Liver (tissue), 9 donors: ENCODE measurements around the gene USP9X. TPM values are rescaled to one million over a fixed set of nuclear protein-coding genes. Genes with fewer than 3 reads are reported as not detected.

Experiments
- DNase-seq: peaks from one replicate; pipeline ENCODE4 v3.0.0-alpha.2; 2017; ENCODE audit warnings: low spot score
- H3K27ac ChIP-seq, 2 donors: one replicate each; pipeline ENCODE4 v1.7.0; 2013; ENCODE audit warnings: inconsistent platforms in 2 of 2, low read length in 2 of 2, control low read depth in 1 of 2, low read depth in 1 of 2, mild to moderate bottlenecking in 1 of 2
- H3K27me3 ChIP-seq, 4 donors: one replicate each; pipeline versions ENCODE4 v1.6.1 to v1.7.0; 2013; ENCODE audit warnings: low read length in 3 of 4, inconsistent platforms in 1 of 4, mild to moderate bottlenecking in 1 of 4, moderate library complexity in 1 of 4; ENCODE audit not compliant: control insufficient read depth in 4 of 4, insufficient read depth in 4 of 4
- H3K36me3 ChIP-seq, 4 donors: one replicate each; pipeline versions ENCODE4 v1.6.1 to v1.7.0; 2013; ENCODE audit warnings: low read length in 3 of 4, mild to moderate bottlenecking in 3 of 4, low read depth in 1 of 4, moderate library complexity in 1 of 4; ENCODE audit not compliant: control insufficient read depth in 4 of 4, insufficient read depth in 3 of 4
- H3K4me1 ChIP-seq, 4 donors: one replicate each; pipeline versions ENCODE4 v1.6.1 to v1.7.0; 2013; ENCODE audit warnings: low read length in 3 of 4, mild to moderate bottlenecking in 3 of 4, moderate library complexity in 1 of 4; ENCODE audit not compliant: control insufficient read depth in 4 of 4, insufficient read depth in 4 of 4
- H3K4me3 ChIP-seq, 3 donors: one replicate each; pipeline versions ENCODE4 v1.6.1 to v1.7.0; 2013; ENCODE audit warnings: low read length in 3 of 3, control low read depth in 1 of 3, low read depth in 1 of 3, mild to moderate bottlenecking in 1 of 3
- H3K9ac ChIP-seq, 2 donors: one replicate each; pipeline ENCODE4 v1.7.0; 2013; ENCODE audit warnings: low read length in 2 of 2, mild to moderate bottlenecking in 2 of 2, moderate library complexity in 2 of 2, control low read depth in 1 of 2, low read depth in 1 of 2
- H3K9me3 ChIP-seq, 4 donors: one replicate each; pipeline versions ENCODE4 v1.6.1 to v1.7.0; 2013; ENCODE audit warnings: low read length in 3 of 4; ENCODE audit not compliant: control insufficient read depth in 4 of 4
- EGR1 ChIP-seq, 2 donors: IDR thresholded peaks; 2 replicates each; pipeline ENCODE4 v1.6.1; 2016 to 2018; ENCODE audit warnings: antibody characterized with exemption in 2 of 2, low read depth in 2 of 2
- FOXA1 ChIP-seq: IDR thresholded peaks from 2 replicates; pipeline ENCODE4 v1.6.1; 2016; ENCODE audit warnings: antibody characterized with exemption
- FOXA2 ChIP-seq: IDR thresholded peaks from 2 replicates; pipeline ENCODE4 v1.6.1; 2016; ENCODE audit warnings: antibody characterized with exemption
- GABPA ChIP-seq, 2 donors: IDR thresholded peaks in 1 of 2; conservative IDR thresholded peaks in 1 of 2; 2 replicates each; pipeline ENCODE4 v1.6.1; 2016; ENCODE audit warnings: antibody characterized with exemption in 2 of 2, mild to moderate bottlenecking in 1 of 2, moderate library complexity in 1 of 2
- HNF4A ChIP-seq, 2 donors: conservative IDR thresholded peaks; 2 replicates each; pipeline ENCODE4 v1.6.1; 2016; ENCODE audit warnings: antibody characterized with exemption in 2 of 2, mild to moderate bottlenecking in 2 of 2
- HNF4G ChIP-seq: IDR thresholded peaks from 2 replicates; pipeline ENCODE4 v1.6.1; 2016; ENCODE audit warnings: antibody characterized with exemption
- JUND ChIP-seq, 2 donors: IDR thresholded peaks; 2 replicates each; pipeline ENCODE4 v1.6.1; 2016; ENCODE audit warnings: antibody characterized with exemption in 2 of 2
- NR2F2 ChIP-seq: IDR thresholded peaks from 2 replicates; pipeline ENCODE4 v1.6.1; 2016; ENCODE audit warnings: antibody characterized with exemption
- RAD21 ChIP-seq, 2 donors: IDR thresholded peaks; 2 replicates each; pipeline ENCODE4 v1.6.1; 2016; ENCODE audit warnings: antibody characterized with exemption in 2 of 2, mild to moderate bottlenecking in 2 of 2
- REST ChIP-seq: IDR thresholded peaks from 2 replicates; pipeline ENCODE4 v1.6.1; 2016; ENCODE audit warnings: antibody characterized with exemption, mild to moderate bottlenecking
- RXRA ChIP-seq, 2 donors: IDR thresholded peaks; 2 replicates each; pipeline ENCODE4 v1.6.1; 2017 to 2018; ENCODE audit warnings: antibody characterized with exemption in 2 of 2, mild to moderate bottlenecking in 1 of 2
- SP1 ChIP-seq: IDR thresholded peaks from 2 replicates; pipeline ENCODE4 v1.6.1; 2018; ENCODE audit warnings: antibody characterized with exemption, mild to moderate bottlenecking
- TAF1 ChIP-seq: conservative IDR thresholded peaks from 2 replicates; pipeline ENCODE4 v1.6.1; 2016; ENCODE audit warnings: antibody characterized with exemption, mild to moderate bottlenecking
- YY1 ChIP-seq: IDR thresholded peaks from 2 replicates; pipeline ENCODE4 v1.6.1; 2016; ENCODE audit warnings: antibody characterized with exemption, mild to moderate bottlenecking
- WGBS: extraction: QIAGEN DNeasy Blood & Tissue Kit; methylation state at CpG from one replicate; pipeline ENCODE4 v1.1.7; 2013; 5-methylcytosine and 5-hydroxymethylcytosine counted together
- polyA plus RNA-seq, 2 donors: library from polyadenylated mRNA; stranded (reverse) in 1 of 2; unstranded in 1 of 2; fragments of 200-250 nt in 1 of 2; fragments of >200 nt in 1 of 2; fragmentation: Nextera tagmentation in 1 of 2; extraction: Ambion mirVana in 1 of 2; gene quantifications; one replicate each; pipeline versions ENCODE4 v1.2.1 to v1.2.3, GENCODE V29; 2013 to 2015
- total RNA-seq, 2 donors: library from RNA; depleted of rRNA; stranded (reverse); fragments of >200 nt; gene quantifications; one replicate each; pipeline ENCODE4 v1.2.3, GENCODE V29; 2014
- TF ChIP-seq, protein P1 (sequence below): IDR thresholded peaks from 2 replicates; pipeline ENCODE4 v1.6.1; 2016; ENCODE audit warnings: antibody characterized with exemption
- TF ChIP-seq, protein P2 (sequence below): fragments of 150-350 bp; IDR thresholded peaks from 2 replicates; pipeline ENCODE4 v1.5.1; 2017; ENCODE audit warnings: improper control_type of control experiment, low read depth, low read length; ENCODE audit not compliant: missing input control
- TF ChIP-seq, protein P3 (sequence below): IDR thresholded peaks from 2 replicates; pipeline ENCODE4 v1.6.1; 2016; ENCODE audit warnings: antibody characterized with exemption
- TF ChIP-seq, protein P4 (sequence below): IDR thresholded peaks from 2 replicates; pipeline ENCODE4 v1.6.1; 2016; ENCODE audit warnings: antibody characterized with exemption
- donor health status: healthy.
- donor health status: healthy.
- donor health status: healthy.
- donor health status: healthy.
- donor health status: healthy.

Gene USP9X
- total RNA-seq = 100 to 1,000 TPM; 104 to 117 TPM
- polyA plus RNA-seq = 10 to 100 TPM; 13.4 to 18.0 TPM

- peak within 1 kb of the TSS; percentile 96 to 100 for H3K27ac ChIP-seq
- peak within 1 kb of the TSS; percentile 89 to 92 (median 91) for H3K4me3 ChIP-seq
- DNase-seq = peak; percentile 87
- no peak for TF ChIP-seq HNF4A (conservative IDR thresholded peaks at IDR 0.05)
- TF ChIP-seq, protein P1, sequence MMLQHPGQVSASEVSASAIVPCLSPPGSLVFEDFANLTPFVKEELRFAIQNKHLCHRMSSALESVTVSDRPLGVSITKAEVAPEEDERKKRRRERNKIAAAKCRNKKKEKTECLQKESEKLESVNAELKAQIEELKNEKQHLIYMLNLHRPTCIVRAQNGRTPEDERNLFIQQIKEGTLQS = no peak
- TF ChIP-seq NR2F2 = no peak
- no peak for TF ChIP-seq FOXA1
- TF ChIP-seq, protein P2, sequence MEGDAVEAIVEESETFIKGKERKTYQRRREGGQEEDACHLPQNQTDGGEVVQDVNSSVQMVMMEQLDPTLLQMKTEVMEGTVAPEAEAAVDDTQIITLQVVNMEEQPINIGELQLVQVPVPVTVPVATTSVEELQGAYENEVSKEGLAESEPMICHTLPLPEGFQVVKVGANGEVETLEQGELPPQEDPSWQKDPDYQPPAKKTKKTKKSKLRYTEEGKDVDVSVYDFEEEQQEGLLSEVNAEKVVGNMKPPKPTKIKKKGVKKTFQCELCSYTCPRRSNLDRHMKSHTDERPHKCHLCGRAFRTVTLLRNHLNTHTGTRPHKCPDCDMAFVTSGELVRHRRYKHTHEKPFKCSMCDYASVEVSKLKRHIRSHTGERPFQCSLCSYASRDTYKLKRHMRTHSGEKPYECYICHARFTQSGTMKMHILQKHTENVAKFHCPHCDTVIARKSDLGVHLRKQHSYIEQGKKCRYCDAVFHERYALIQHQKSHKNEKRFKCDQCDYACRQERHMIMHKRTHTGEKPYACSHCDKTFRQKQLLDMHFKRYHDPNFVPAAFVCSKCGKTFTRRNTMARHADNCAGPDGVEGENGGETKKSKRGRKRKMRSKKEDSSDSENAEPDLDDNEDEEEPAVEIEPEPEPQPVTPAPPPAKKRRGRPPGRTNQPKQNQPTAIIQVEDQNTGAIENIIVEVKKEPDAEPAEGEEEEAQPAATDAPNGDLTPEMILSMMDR = no peak
- no peak for TF ChIP-seq HNF4G
- peak; percentile 80 for TF ChIP-seq TAF1
- TF ChIP-seq, protein P3, sequence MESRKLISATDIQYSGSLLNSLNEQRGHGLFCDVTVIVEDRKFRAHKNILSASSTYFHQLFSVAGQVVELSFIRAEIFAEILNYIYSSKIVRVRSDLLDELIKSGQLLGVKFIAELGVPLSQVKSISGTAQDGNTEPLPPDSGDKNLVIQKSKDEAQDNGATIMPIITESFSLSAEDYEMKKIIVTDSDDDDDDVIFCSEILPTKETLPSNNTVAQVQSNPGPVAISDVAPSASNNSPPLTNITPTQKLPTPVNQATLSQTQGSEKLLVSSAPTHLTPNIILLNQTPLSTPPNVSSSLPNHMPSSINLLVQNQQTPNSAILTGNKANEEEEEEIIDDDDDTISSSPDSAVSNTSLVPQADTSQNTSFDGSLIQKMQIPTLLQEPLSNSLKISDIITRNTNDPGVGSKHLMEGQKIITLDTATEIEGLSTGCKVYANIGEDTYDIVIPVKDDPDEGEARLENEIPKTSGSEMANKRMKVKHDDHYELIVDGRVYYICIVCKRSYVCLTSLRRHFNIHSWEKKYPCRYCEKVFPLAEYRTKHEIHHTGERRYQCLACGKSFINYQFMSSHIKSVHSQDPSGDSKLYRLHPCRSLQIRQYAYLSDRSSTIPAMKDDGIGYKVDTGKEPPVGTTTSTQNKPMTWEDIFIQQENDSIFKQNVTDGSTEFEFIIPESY = no peak
- peak; percentile 56 for TF ChIP-seq SP1
- no peak for TF ChIP-seq FOXA2
- no peak for TF ChIP-seq RAD21 (IDR thresholded peaks at IDR 0.05)
- no peak for TF ChIP-seq RXRA (IDR thresholded peaks at IDR 0.05)
- TF ChIP-seq, protein P4, sequence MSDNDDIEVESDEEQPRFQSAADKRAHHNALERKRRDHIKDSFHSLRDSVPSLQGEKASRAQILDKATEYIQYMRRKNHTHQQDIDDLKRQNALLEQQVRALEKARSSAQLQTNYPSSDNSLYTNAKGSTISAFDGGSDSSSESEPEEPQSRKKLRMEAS = no peak
- peak; percentile 34 for TF ChIP-seq YY1
- TF ChIP-seq JUND (IDR thresholded peaks at IDR 0.05) = no peak
- peak; percentile 40 for TF ChIP-seq REST
- peak in 1 of 2 donors; percentile 12 for TF ChIP-seq EGR1 (IDR thresholded peaks at IDR 0.05; ENCODE audit: low read depth in 2 of 2)
- TF ChIP-seq GABPA (IDR thresholded peaks at IDR 0.05 in 1 of 2, conservative IDR thresholded peaks at IDR 0.05 in 1 of 2) = no peak
- H3K27me3 ChIP-seq = no peaks in the 10 kb centered on the region
- H3K9ac ChIP-seq = peak within 1 kb of the TSS; percentile 75 to 97
- H3K4me1 ChIP-seq = peaks cover 1 to 26% (median 13%) of the 10 kb centered on the region in 4 donors
- under 1% methylated on average over 36 of the region's 61 CpGs for WGBS
- H3K36me3 ChIP-seq = no peaks in the 10 kb centered on the region
- no peaks in the 10 kb centered on the region for H3K9me3 ChIP-seq
Measured at GRCh38 chrX:41084893-41085511, at the start of gene USP9X. Gene USP9X (plus strand): TSS chrX:41085445. CDS start chrX:41123629, 38,184 bp downstream.
